GM21825 (cell line): ENCODE measurements around the gene GRPEL1.

Experiments
- ATAC-seq: cut with Tn5 transposase; IDR thresholded peaks from one replicate; pipeline ENCODE4 v1.9.1; 2021; ENCODE audit warnings: mild to moderate bottlenecking, moderate library complexity; ENCODE audit not compliant: unreplicated experiment

GRPEL1 gene

GRCh38 chr4:7066493-7066892 lies 1.4 kb downstream of the GRPEL1 start:
- no peak for ATAC-seq

GRCh38 chr4:7066006-7066405 lies 1.9 kb downstream of the GRPEL1 start:
- no peak for ATAC-seq

- ATAC-seq = no peak
These were observed 4.5 kb downstream of the GRPEL1 start for GRCh38 chr4:7063362-7063761.

GRCh38 chr4:7062816-7063215 lies 5.0 kb downstream of the GRPEL1 start:
- ATAC-seq = no peak

- ATAC-seq = no peak
These were observed 6.0 kb downstream of the GRPEL1 start for GRCh38 chr4:7061815-7062214.

GRCh38 chr4:7060346-7061150 lies 7.3 kb downstream of the GRPEL1 start:
- ATAC-seq = no peak

- no peak for ATAC-seq
These were observed 8.2 kb downstream of the GRPEL1 start for GRCh38 chr4:7059662-7060061.

- no peak for ATAC-seq
These were observed 9.1 kb downstream of the GRPEL1 start for GRCh38 chr4:7058792-7059191.

- no peak for ATAC-seq
These were observed 11.9 kb downstream of the GRPEL1 start for GRCh38 chr4:7055990-7056325.

GRCh38 chr4:7055111-7055989 lies 12.5 kb downstream of the GRPEL1 start:
- no peak for ATAC-seq

- ATAC-seq = no peak
These were observed 13.6 kb downstream of the GRPEL1 start for GRCh38 chr4:7054106-7054880.

- no peak for ATAC-seq
These were observed 14.7 kb downstream of the GRPEL1 start for GRCh38 chr4:7052923-7053715.

GRCh38 chr4:7052313-7052712 lies 15.6 kb downstream of the GRPEL1 start:
- ATAC-seq = no peak

- no peak for ATAC-seq
These were observed 16.0 kb downstream of the GRPEL1 start for GRCh38 chr4:7051905-7052304.

GRCh38 chr4:7051144-7051495 lies 16.7 kb downstream of the GRPEL1 start:
- ATAC-seq = no peak

GRCh38 chr4:7050481-7051143 lies 17.3 kb downstream of the GRPEL1 start:
- ATAC-seq = no peak

GRCh38 chr4:7049739-7050138 lies 18.1 kb downstream of the GRPEL1 start:
- no peak for ATAC-seq

GRCh38 chr4:7049295-7049694 lies 18.6 kb downstream of the GRPEL1 start:
- ATAC-seq = no peak

GRCh38 chr4:7048642-7049041 lies 19.2 kb downstream of the GRPEL1 start:
- no peak for ATAC-seq

- no peak for ATAC-seq
These were observed 20.9 kb downstream of the GRPEL1 start for GRCh38 chr4:7046971-7047370.
